Mucosa of descending colon (tissue), 3 donors: Measurements from ENCODE around the gene TEDC1. TPM values are rescaled to one million over a fixed set of nuclear protein-coding genes. Genes with fewer than 3 reads are reported as not detected.

Experiments used
- ATAC-seq: fragments of 200-7000 bp; cut with Tn5 transposase; one replicate; pipeline ENCODE4 v1.9.1; 2020; ENCODE audit warnings: mild to moderate bottlenecking, moderate library complexity
- DNase-seq, 3 donors: peaks; one replicate each; pipeline ENCODE4 v3.0.0-alpha.2; 2020
- H3K36me3 ChIP-seq: fragments of 200-600 bp; one replicate; pipeline ENCODE4 v1.8.0; 2021; ENCODE audit warnings: low read depth, mild to moderate bottlenecking
- H3K4me1 ChIP-seq: fragments of 200-600 bp; one replicate; pipeline ENCODE4 v1.8.0; 2021; ENCODE audit warnings: low read depth, mild to moderate bottlenecking
- H3K4me3 ChIP-seq: fragments of 200-600 bp; one replicate; pipeline ENCODE4 v1.8.0; 2021; ENCODE audit warnings: mild to moderate bottlenecking
- H3K9me3 ChIP-seq: fragments of 200-600 bp; one replicate; pipeline ENCODE4 v1.8.0; 2021; ENCODE audit warnings: mild to moderate bottlenecking
- intact Hi-C, 2 donors: fragments of 100-400 bp; cut with DNase I in 1 of 2; cut with micrococcal nuclease in 1 of 2; formaldehyde crosslinking; loops; one replicate each; pipeline versions ENCODE4 v1.11.0 to v1.11.1; 2022; cut with DNase I, micrococcal nuclease
- total RNA-seq, 3 donors: library from RNA; stranded (reverse); fragmentation: NEBNext Ultra II Directional in 2 of 3; extraction: Animal tissue kit (Norgen Biotek cat#: 25700) in 2 of 3; gene quantifications; one replicate each; pipeline versions ENCODE4 v1.2.1 to v1.2.4, GENCODE V29; 2021 to 2023
- TF ChIP-seq, protein P1 (sequence below): fragments of 200-600 bp; IDR thresholded peaks from one replicate; pipeline ENCODE4 v1.8.0; 2022; ENCODE audit warnings: antibody characterized with exemption, mild to moderate bottlenecking
- donor health status: DM: no; HTN: no; CAD: no; lungs with moderate emphysema.
- donor health status: DM: no; HTN: no; CAD: no.
- donor health status: DM: no; HTN: yes; CAD: no.

The TEDC1 gene
- total RNA-seq, 3 donors from 2014 or later: 11.8 to 23.9 (median 21.8) TPM

GRCh38 chr14:105460116-105460515 is 30.9 kb upstream of the TEDC1 start:
- no peaks in the 10 kb centered on the region for H3K36me3 ChIP-seq
- TF ChIP-seq, protein P1, sequence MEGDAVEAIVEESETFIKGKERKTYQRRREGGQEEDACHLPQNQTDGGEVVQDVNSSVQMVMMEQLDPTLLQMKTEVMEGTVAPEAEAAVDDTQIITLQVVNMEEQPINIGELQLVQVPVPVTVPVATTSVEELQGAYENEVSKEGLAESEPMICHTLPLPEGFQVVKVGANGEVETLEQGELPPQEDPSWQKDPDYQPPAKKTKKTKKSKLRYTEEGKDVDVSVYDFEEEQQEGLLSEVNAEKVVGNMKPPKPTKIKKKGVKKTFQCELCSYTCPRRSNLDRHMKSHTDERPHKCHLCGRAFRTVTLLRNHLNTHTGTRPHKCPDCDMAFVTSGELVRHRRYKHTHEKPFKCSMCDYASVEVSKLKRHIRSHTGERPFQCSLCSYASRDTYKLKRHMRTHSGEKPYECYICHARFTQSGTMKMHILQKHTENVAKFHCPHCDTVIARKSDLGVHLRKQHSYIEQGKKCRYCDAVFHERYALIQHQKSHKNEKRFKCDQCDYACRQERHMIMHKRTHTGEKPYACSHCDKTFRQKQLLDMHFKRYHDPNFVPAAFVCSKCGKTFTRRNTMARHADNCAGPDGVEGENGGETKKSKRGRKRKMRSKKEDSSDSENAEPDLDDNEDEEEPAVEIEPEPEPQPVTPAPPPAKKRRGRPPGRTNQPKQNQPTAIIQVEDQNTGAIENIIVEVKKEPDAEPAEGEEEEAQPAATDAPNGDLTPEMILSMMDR: no peak
- intact Hi-C loops: no loop called here

DNA sequence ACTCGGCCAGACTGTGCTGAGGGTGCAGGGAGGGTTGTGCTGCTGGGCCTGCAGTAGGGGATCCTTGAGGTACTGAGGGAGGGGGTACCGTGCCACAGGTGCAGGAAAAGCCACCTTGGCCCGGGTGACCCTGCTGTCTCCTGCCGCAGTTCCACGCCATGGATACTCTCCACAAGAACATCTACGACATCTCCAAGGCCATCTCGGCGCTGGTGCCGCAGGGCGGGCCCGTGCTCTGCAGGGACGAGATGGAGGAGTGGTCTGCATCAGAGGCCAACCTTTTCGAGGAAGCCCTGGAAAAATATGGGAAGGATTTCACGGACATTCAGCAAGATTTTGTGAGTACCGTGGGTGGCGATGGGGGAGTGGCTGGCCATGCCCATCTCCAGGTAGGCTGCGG is 30.4 kb upstream of the TEDC1 start:
- Histone ChIP-seq H3K36me3 (no peaks in the 10 kb centered on the region), H3K4me3 (no peak overlapping the region), H3K4me1 (no peaks in the 10 kb centered on the region), H3K9me3 (no peaks in the 10 kb centered on the region)
- ATAC-seq (no peak), DNase-seq (no peak)
- intact Hi-C loops: no loop called here
- TF ChIP-seq, protein P1: no peak

More at GRCh38 chr14:105460116-105460515, 30.9 kb upstream of the TEDC1 start:
- Histone ChIP-seq H3K9me3 (no peaks in the 10 kb centered on the region), H3K4me3 (no peak overlapping the region), H3K4me1 (no peaks in the 10 kb centered on the region)
- DNase-seq: no peak
- ATAC-seq: no peak

GRCh38 chr14:105461903-105462302 is 29.1 kb upstream of the TEDC1 start:
- Histone ChIP-seq H3K36me3 (no peaks in the 10 kb centered on the region), H3K4me3 (no peak overlapping the region), H3K9me3 (no peaks in the 10 kb centered on the region), H3K4me1 (no peaks in the 10 kb centered on the region)
- DNase-seq (no peak), ATAC-seq (no peak)
- TF ChIP-seq, protein P1: no peak
- intact Hi-C loops: no loop called here

- Histone ChIP-seq H3K4me1 (no peaks in the 10 kb centered on the region), H3K4me3 (no peak overlapping the region), H3K9me3 (no peaks in the 10 kb centered on the region), H3K36me3 (no peaks in the 10 kb centered on the region)
- TF ChIP-seq, protein P1: no peak
- intact Hi-C loops: no loop called here
- ATAC-seq: no peak
- no peak for DNase-seq
Observed at GRCh38 chr14:105464501-105464900, 26.5 kb upstream of the TEDC1 start.

DNA sequence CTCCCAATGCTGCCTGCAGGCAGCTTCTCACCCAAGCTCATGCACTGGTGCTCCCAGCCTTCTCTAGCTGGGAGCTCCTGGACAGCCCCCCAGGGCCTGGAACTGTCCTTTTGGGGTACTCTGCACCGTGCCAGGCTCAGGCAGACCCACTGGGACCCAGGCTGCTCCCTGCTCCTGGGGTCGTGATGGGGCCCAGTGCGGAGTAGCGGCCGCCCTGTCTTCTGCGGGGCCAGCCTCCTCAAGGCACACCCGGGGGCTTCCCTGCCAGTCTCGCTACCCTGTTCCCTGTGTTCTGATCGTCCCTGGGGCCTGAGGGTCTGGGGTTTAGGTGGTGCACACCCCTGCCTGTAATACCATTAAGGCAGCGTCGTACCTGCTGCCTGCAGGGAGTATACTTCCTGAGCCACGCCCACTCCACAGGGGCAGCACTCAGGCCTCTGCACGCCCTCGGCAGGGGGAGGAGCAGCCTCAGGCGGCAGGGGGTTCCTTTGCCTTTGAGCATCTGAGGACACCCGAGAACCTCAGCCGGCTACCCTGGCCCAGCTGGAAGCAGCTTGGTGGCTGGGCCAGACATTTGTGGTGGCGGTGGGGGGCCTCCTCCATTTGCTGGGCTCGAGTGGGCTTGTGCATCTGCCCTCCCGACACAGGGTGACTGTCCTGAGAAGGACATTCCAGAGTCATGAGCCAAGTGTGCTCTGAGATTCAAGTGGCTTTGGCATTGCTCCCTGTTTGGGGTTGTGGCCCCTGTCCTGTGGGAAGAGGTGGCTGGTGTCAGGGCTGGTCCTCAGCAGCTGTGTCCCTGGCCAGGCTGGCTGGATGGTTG is 25.6 kb upstream of the TEDC1 start:
- no peak overlapping the region for H3K4me3 ChIP-seq
- intact Hi-C loops: no loop called here
- no peak for ATAC-seq
- no peak for DNase-seq
- H3K36me3 ChIP-seq: no peaks in the 10 kb centered on the region
- no peaks in the 10 kb centered on the region for H3K4me1 ChIP-seq
- H3K9me3 ChIP-seq: no peaks in the 10 kb centered on the region
- TF ChIP-seq, protein P1: no peak
